Suprapubic skin (tissue), 4 donors: ENCODE data around the gene ABCA12. TPM values are rescaled to one million over a fixed set of nuclear protein-coding genes. Genes with fewer than 3 reads are reported as not detected.
A peak's percentile ranks its signal among the peaks of the same experiment; 100 is the strongest.

Experiments used
- DNase-seq, 2 donors: peaks; one replicate each; pipeline ENCODE4 v3.0.0-alpha.2; 2019; ENCODE audit warnings: low spot score in 2 of 2
- H3K27ac ChIP-seq: fragments of 200-600 bp; sonication (generic); one replicate; pipeline ENCODE4 v1.5.1; 2019
- H3K27me3 ChIP-seq: fragments of 200-600 bp; sonication (generic); one replicate; pipeline ENCODE4 v1.5.1; 2019
- H3K36me3 ChIP-seq: fragments of 200-600 bp; sonication (generic); one replicate; pipeline ENCODE4 v1.5.1; 2019
- H3K4me1 ChIP-seq: fragments of 200-600 bp; sonication (generic); one replicate; pipeline ENCODE4 v1.5.1; 2019
- H3K4me3 ChIP-seq: fragments of 200-600 bp; sonication (generic); one replicate; pipeline ENCODE4 v1.5.1; 2019; ENCODE audit warnings: mild to moderate bottlenecking
- H3K9me3 ChIP-seq: fragments of 200-600 bp; sonication (generic); one replicate; pipeline ENCODE4 v1.5.1; 2019
- CTCF ChIP-seq, 2 donors: fragments of 200-600 bp in 1 of 2; fragments of 450-650 bp in 1 of 2; sonication (generic) in 1 of 2; IDR thresholded peaks; one replicate each; pipeline ENCODE4 v1.5.1; 2016 to 2019; ENCODE audit warnings: antibody characterized with exemption in 2 of 2, mild to moderate bottlenecking in 1 of 2, moderate library complexity in 1 of 2
- EP300 ChIP-seq: sonication (generic); formaldehyde crosslinking; IDR thresholded peaks from one replicate; pipeline ENCODE4 v1.6.1; 2017; ENCODE audit warnings: antibody characterized with exemption
- POLR2A ChIP-seq, 2 donors: fragments of 450-650 bp; IDR thresholded peaks; one replicate each; pipeline ENCODE4 v1.6.1; 2017; ENCODE audit warnings: antibody characterized with exemption in 2 of 2, mild to moderate bottlenecking in 2 of 2, moderate library complexity in 2 of 2
- POLR2AphosphoS5 ChIP-seq, 3 donors: sonication (generic); formaldehyde crosslinking; IDR thresholded peaks; one replicate each; pipeline ENCODE4 v1.6.1; 2017; ENCODE audit warnings: antibody characterized with exemption in 3 of 3
- WGBS: methylation state at CpG from one replicate; pipeline ENCODE4 v1.1.5; 2018; 5-methylcytosine and 5-hydroxymethylcytosine counted together
- total RNA-seq, 4 donors: library from RNA; depleted of rRNA; stranded (reverse); fragments of >200 nt; gene quantifications; one replicate each; pipeline ENCODE4 v1.1.0, GENCODE V29; 2016

ABCA12 gene
- total RNA-seq, 4 donors from 2014 or later: 55.9 to 98.4 (median 65.9) TPM

GRCh38 chr2:215136669-215137328 lies 1.6 kb downstream of the ABCA12 start:
- no peaks in the 10 kb centered on the region for H3K27me3 ChIP-seq
- H3K4me3 ChIP-seq: peak overlapping the region; percentile 37
- TF ChIP-seq POLR2AphosphoS5 (IDR thresholded peaks at IDR 0.05) (peak in 1 of 3 donors; percentile 51), POLR2A (IDR thresholded peaks at IDR 0.05) (no peak), CTCF (IDR thresholded peaks at IDR 0.05) (no peak), EP300 (no peak)
- WGBS: 34% methylated on average over 3 of the region's 3 CpGs
- H3K36me3 ChIP-seq: no peaks in the 10 kb centered on the region
- H3K4me1 ChIP-seq: peaks cover 16% of the 10 kb centered on the region
- H3K27ac ChIP-seq: peak overlapping the region; percentile 90
- H3K9me3 ChIP-seq: peaks cover 6% of the 10 kb centered on the region
- DNase-seq: no peak

DNA sequence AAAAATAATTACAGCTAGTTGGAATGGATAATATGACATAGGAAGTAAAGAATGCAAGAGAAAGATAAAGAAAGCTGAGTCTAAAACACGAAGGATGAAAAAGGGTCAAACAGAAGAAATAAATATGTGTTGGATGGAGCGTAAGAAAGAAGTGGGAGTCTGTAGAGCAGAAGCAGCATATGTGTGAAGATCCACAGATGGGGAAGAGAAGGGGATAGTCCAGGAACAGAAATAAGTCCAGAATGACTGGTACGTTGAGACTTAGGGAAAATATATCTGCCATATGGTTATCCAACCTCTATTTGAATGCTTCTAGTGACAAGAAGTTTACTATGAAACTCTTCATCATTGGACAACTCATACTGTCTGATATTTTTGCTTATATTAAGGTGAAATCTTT lies 18.0 kb downstream of the ABCA12 start:
- 82% methylated on average over 3 of the region's 3 CpGs for WGBS
- DNase-seq: no peak
- TF ChIP-seq POLR2AphosphoS5 (IDR thresholded peaks at IDR 0.05) (no peak), POLR2A (IDR thresholded peaks at IDR 0.05) (no peak), EP300 (no peak), CTCF (IDR thresholded peaks at IDR 0.05) (no peak)
- no peaks in the 10 kb centered on the region for H3K36me3 ChIP-seq
- H3K9me3 ChIP-seq: no peaks in the 10 kb centered on the region
- H3K27me3 ChIP-seq: no peaks in the 10 kb centered on the region
- H3K4me3 ChIP-seq: no peak overlapping the region
- no peak overlapping the region for H3K27ac ChIP-seq
- no peaks in the 10 kb centered on the region for H3K4me1 ChIP-seq

DNA sequence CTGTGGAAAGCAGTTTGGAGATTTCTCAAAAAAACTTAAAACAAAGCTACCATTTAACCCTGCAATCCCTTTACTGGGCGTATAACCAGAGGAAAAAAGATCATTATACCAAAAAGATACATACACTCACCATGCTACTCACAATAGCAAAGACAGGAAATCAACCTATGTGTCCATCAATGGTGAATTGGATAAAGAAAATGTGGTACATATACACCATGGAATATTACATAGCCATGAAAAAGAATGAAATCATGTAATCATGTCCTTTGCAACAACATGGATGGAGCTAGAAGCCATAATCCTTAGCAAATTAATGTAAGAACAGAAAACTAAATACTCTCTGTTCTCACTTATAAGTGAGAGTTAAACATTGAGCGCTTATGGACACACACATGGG lies 18.6 kb downstream of the ABCA12 start:
- H3K27me3 ChIP-seq: no peaks in the 10 kb centered on the region
- H3K4me1 ChIP-seq: no peaks in the 10 kb centered on the region
- H3K9me3 ChIP-seq: no peaks in the 10 kb centered on the region
- DNase-seq: no peak
- H3K36me3 ChIP-seq: no peaks in the 10 kb centered on the region
- TF ChIP-seq POLR2A (IDR thresholded peaks at IDR 0.05): no peak
- no peak for TF ChIP-seq POLR2AphosphoS5 (IDR thresholded peaks at IDR 0.05)
- no peak for TF ChIP-seq EP300
- no peak overlapping the region for H3K27ac ChIP-seq
- H3K4me3 ChIP-seq: no peak overlapping the region
- WGBS: 92% methylated on average over 2 of the region's 2 CpGs

GRCh38 chr2:215110918-215111317 lies 27.5 kb downstream of the ABCA12 start:
- Histone ChIP-seq H3K4me1 (peaks cover 13% of the 10 kb centered on the region), H3K36me3 (no peaks in the 10 kb centered on the region), H3K27me3 (no peaks in the 10 kb centered on the region), H3K9me3 (no peaks in the 10 kb centered on the region), H3K4me3 (no peak overlapping the region), H3K27ac (no peak overlapping the region)
- 49% methylated on average over 3 of the region's 3 CpGs for WGBS
- DNase-seq: no peak
- TF ChIP-seq POLR2A (IDR thresholded peaks at IDR 0.05) (no peak), POLR2AphosphoS5 (IDR thresholded peaks at IDR 0.05) (no peak), EP300 (no peak), CTCF (IDR thresholded peaks at IDR 0.05) (no peak)

GRCh38 chr2:215107216-215108056 lies 31.0 kb downstream of the ABCA12 start:
- WGBS: 52% methylated on average over 5 of the region's 5 CpGs
- Histone ChIP-seq H3K27ac (peak overlapping the region; percentile 89), H3K4me1 (peaks cover 13% of the 10 kb centered on the region), H3K9me3 (no peaks in the 10 kb centered on the region), H3K27me3 (no peaks in the 10 kb centered on the region), H3K4me3 (no peak overlapping the region), H3K36me3 (no peaks in the 10 kb centered on the region)
- peak in 2 of 3 donors; percentile 6 to 52 for TF ChIP-seq POLR2AphosphoS5 (IDR thresholded peaks at IDR 0.05)
- no peak for TF ChIP-seq POLR2A (IDR thresholded peaks at IDR 0.05)
- no peak for TF ChIP-seq CTCF (IDR thresholded peaks at IDR 0.05)
- DNase-seq: no peak
